Transverse colon (tissue), 4 donors: ENCODE results near the gene CHFR.

Source experiments
- CTCF ChIP-seq, 5 experiments: fragments of 200-600 bp in 3 of 5; fragments of 450-650 bp in 2 of 5; sonication (generic) in 3 of 5; IDR thresholded peaks; 1 replicate in 2 of 5; 2 replicates in 3 of 5; pipeline ENCODE4 v1.5.1; 2016 to 2017; ENCODE audit warnings: antibody characterized with exemption in 5 of 5, inconsistent platforms in 3 of 5, mild to moderate bottlenecking in 2 of 5, moderate library complexity in 1 of 5
- EP300 ChIP-seq: sonication (generic); formaldehyde crosslinking; IDR thresholded peaks from one replicate; pipeline ENCODE4 v1.6.1; 2017; ENCODE audit warnings: antibody characterized with exemption, low read depth
- POLR2A ChIP-seq: fragments of 450-650 bp; IDR thresholded peaks from one replicate; pipeline ENCODE4 v1.6.1; 2016; ENCODE audit warnings: antibody characterized with exemption, mild to moderate bottlenecking, moderate library complexity
- POLR2AphosphoS5 ChIP-seq, 3 donors: sonication (generic); formaldehyde crosslinking; IDR thresholded peaks; one replicate each; pipeline ENCODE4 v1.6.1; 2016; ENCODE audit warnings: antibody characterized with exemption in 3 of 3

- TF ChIP-seq CTCF (IDR thresholded peaks at IDR 0.05): no peak
- TF ChIP-seq POLR2AphosphoS5 (IDR thresholded peaks at IDR 0.05): no peak
- no peak for TF ChIP-seq POLR2A
- no peak for TF ChIP-seq EP300
Observed at GRCh38 chr12:132918680-132919079, 31.3 kb upstream of the CHFR start.
